GM12864 (cell line): ENCODE results near the gene C5orf58.

ENCODE experiments used
- DNase-seq: peaks from one replicate; pipeline ENCODE4 v3.0.0-alpha.2; 2011; ENCODE audit warnings: low read depth
- H3K4me3 ChIP-seq: 2 replicates; pipeline ENCODE4 v1.5.1; 2011; ENCODE audit warnings: mild to moderate bottlenecking, low read depth, low read length, control low read depth
- CTCF ChIP-seq: IDR thresholded peaks from 2 replicates; pipeline ENCODE4 v1.5.1; 2011; ENCODE audit warnings: low read depth, mild to moderate bottlenecking, moderate library complexity, low read length, control low read depth, inconsistent platforms; ENCODE audit errors: missing control alignments

The C5orf58 gene

GRCh38 chr5:170192829-170193228 is 40.0 kb upstream of the C5orf58 start:
- H3K4me3 ChIP-seq = no peak overlapping the region
- TF ChIP-seq CTCF = no peak
- DNase-seq = no peak

DNA sequence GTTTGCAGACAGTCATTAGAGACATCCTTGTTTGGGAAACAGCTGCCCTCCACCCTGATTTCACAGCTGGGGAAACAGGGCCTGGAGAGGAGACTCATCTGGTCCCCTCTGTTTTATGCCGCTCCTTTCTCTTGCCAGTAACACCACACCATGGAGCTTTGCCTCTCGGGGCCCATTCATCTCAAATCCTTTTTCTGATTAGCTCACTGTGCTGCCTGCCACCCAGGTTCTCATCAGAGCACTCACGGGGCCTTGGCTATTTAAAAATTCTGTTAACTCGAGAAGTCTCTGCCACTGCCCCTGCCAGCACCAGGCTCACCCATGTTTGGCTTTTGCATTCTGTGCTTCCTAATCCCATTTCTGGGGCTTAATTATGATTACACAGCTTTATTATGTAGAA is 36.8 kb upstream of the C5orf58 start:
- no peak for TF ChIP-seq CTCF
- no peak for DNase-seq
- H3K4me3 ChIP-seq = no peak overlapping the region

GRCh38 chr5:170200876-170201275 is 31.9 kb upstream of the C5orf58 start:
- H3K4me3 ChIP-seq = no peak overlapping the region
- no peak for DNase-seq
- TF ChIP-seq CTCF = no peak

DNA sequence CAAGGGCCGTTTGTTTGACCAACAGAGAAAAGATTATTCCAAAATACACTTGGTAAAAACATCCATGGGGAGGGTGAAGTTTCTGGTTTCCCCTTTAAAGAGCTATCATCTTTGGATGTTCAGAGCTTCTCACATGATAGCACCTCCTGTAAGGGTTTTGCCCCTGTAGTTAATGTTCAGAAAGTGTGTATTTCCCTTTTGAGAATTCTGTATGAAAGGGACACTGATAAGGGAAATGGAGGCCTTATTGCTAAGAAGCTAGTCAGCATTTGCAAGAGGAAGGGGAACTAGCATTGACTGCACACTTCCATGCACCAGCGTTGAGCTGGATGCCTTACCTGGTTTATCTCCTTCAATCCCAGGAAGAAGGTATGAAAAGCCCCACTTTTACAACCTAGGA is 31.5 kb upstream of the C5orf58 start:
- H3K4me3 ChIP-seq = no peak overlapping the region
- no peak for DNase-seq
- no peak for TF ChIP-seq CTCF

DNA sequence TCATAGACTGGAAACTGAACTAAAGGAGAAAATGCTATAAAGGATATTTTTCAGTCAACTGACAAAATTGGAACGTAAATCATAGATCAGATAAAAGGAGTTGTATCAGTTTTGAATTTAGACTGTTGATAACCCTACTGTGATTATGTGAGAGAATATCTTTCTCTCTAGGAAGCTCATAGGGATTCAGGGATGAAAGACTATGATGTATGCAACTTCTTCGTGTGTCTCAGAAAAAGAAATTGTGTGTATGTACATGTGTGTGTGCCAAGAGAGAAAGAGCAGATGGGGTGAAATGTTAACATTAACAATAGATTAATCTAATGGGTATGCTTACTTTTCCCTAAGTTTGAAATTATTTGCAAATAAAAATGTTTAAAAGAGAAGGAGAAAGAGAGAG is 30.7 kb upstream of the C5orf58 start:
- no peak for TF ChIP-seq CTCF
- H3K4me3 ChIP-seq = no peak overlapping the region
- no peak for DNase-seq

DNA sequence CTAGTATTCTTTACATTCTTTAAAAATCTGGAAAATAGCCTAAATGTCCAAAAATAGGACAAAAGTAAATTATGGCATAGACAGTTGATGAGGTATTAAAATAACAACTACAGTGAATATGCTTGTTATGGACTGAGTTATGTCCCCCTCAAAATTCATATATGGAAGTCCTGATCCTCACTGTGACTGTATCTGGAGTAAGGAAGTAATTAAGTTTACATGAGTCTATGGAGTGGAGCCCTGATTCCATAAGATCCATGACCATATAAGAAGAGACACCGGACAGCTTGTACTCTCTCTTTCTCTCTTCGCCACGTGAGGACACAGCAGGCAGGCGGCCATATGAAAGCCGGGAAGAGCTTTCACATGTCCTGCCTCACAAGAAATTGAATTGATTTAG is 28.6 kb upstream of the C5orf58 start:
- no peak overlapping the region for H3K4me3 ChIP-seq
- DNase-seq = no peak
- no peak for TF ChIP-seq CTCF

DNA sequence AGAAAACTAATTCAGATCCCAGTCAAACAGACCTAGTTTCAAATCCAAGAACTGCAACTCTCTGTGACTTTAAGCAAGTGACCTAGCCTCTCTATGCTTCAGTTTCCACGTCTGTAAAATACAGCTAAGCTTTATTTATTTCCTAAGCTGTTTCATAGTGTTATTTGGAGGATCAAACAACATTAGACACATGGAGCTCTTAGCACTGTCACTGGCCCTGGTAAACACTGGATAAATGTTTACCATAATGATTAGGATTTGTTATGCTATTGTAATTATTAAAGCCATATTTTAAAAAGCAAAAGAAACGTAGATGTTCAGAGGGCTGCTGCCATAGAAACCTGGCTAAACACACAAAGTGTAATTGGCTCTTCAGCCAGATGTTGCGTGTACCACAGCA is 26.6 kb upstream of the C5orf58 start:
- TF ChIP-seq CTCF = no peak
- H3K4me3 ChIP-seq = no peak overlapping the region
- DNase-seq = no peak
